A673 (cell line): ENCODE measurements around the gene TRIM15. TPM values are rescaled to one million over a fixed set of nuclear protein-coding genes. Genes with fewer than 3 reads are reported as not detected.

Source experiments
- BruUV-seq: library from RNA; stranded (reverse); fragments of 400-500 nt; replicated peaks from 2 replicates; lab custom pipeline; 2021; lab: Mats Ljungman, UMichigan
- CTCF ChIA-PET: fragments of 300-600 bp; sonication (Branson Sonifier 250); formaldehyde crosslinking; loops from one replicate; lab custom pipeline; 2022; ENCODE audit warnings: antibody characterized with exemption; lab: Charles Lee
- POLR2A ChIA-PET: fragments of 300-600 bp; sonication (Branson Sonifier 250); formaldehyde crosslinking; loops from one replicate; lab custom pipeline; 2022; ENCODE audit warnings: antibody characterized with exemption; ENCODE audit not compliant: low non-redundant PET; lab: Charles Lee
- DNase-seq: peaks from one replicate; pipeline ENCODE4 v3.0.0-alpha.2; 2015; ENCODE audit warnings: low spot score
- H3K27ac ChIP-seq: fragments of 200-600 bp; sonication (generic); 2 replicates; pipeline ENCODE4 v1.5.1; 2016; ENCODE audit warnings: mixed run types, low read depth, mild to moderate bottlenecking, mixed read lengths, antibody characterized with exemption, low read length; ENCODE audit not compliant: poor library complexity, severe bottlenecking
- H3K27me3 ChIP-seq: fragments of 200-600 bp; sonication (generic); replicated peaks from 2 replicates; pipeline ENCODE4 v1.6.1; 2017; ENCODE audit warnings: mixed run types, low read depth, mild to moderate bottlenecking, mixed read lengths, antibody characterized with exemption, low read length; ENCODE audit not compliant: insufficient read depth, poor library complexity
- H3K36me3 ChIP-seq: fragments of 200-600 bp; sonication (generic); 2 replicates; pipeline ENCODE4 v1.6.1; 2016; ENCODE audit warnings: mixed run types, mild to moderate bottlenecking, mixed read lengths, antibody characterized with exemption, low read length; ENCODE audit not compliant: insufficient read depth, poor library complexity, severe bottlenecking
- H3K4me1 ChIP-seq: fragments of 200-600 bp; sonication (generic); 2 replicates; pipeline ENCODE4 v1.6.1; 2017; ENCODE audit warnings: mixed run types, mild to moderate bottlenecking, mixed read lengths, antibody characterized with exemption, low read length; ENCODE audit not compliant: insufficient read depth, poor library complexity, severe bottlenecking
- H3K4me3 ChIP-seq: fragments of 200-600 bp; sonication (generic); 2 replicates; pipeline ENCODE4 v1.5.1; 2016; ENCODE audit warnings: low read depth, mixed run types, mild to moderate bottlenecking, mixed read lengths, low read length; ENCODE audit not compliant: poor library complexity, severe bottlenecking
- H3K9me3 ChIP-seq: fragments of 200-600 bp; sonication (generic); 2 replicates; pipeline ENCODE4 v1.6.1; 2016; ENCODE audit warnings: mixed run types, low read depth, mild to moderate bottlenecking, mixed read lengths, antibody characterized with exemption, low read length; ENCODE audit not compliant: poor library complexity, severe bottlenecking
- EZH2 ChIP-seq: fragments of 200-600 bp; sonication (generic); IDR thresholded peaks from 2 replicates; pipeline ENCODE4 v1.6.1; 2017; ENCODE audit warnings: borderline replicate concordance, low read depth, mild to moderate bottlenecking, mixed read lengths, antibody characterized with exemption, low read length; ENCODE audit not compliant: poor library complexity, severe bottlenecking
- intact Hi-C: fragments of 100-400 bp; cut with micrococcal nuclease; formaldehyde crosslinking; loops from one replicate; pipeline ENCODE4 v1.10.0; 2022; ENCODE audit not compliant: unreplicated experiment
- total RNA-seq: library from RNA; stranded (reverse); gene quantifications from 2 replicates; pipeline ENCODE4 v1.2.3, GENCODE V29; 2021
- TF ChIP-seq, protein P1 (sequence below): fragments of 300-800, 200-600 bp; sonication (generic); conservative IDR thresholded peaks from 2 replicates; pipeline ENCODE4 v1.5.1; 2017; ENCODE audit warnings: low read depth, mild to moderate bottlenecking, antibody characterized with exemption, low read length, moderate library complexity, mixed read lengths

TRIM15 gene
- total RNA-seq, 1 experiment from 2014 or later: not detected

DNA sequence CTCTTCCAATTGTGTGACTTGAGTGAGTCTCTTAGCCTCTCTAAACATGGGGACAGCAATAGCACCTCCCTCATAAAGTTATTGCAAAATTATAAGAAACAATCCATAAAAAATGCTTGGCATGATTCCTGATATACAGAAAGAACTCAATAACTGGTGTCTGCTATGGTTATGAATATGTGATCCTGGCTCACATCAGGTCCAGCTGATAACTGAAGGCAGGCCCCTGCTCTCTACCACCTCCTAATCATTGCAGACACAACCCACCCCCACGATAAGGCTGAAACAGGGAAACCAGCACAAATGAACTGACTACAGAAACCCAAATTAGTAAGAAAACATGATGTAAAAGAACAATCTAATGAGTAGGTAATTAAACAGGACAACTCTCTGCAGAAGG lies 5.4 kb downstream of the TRIM15 start:
- DNase-seq: no peak
- ChIA-PET CTCF (no interaction called here), POLR2A (no interaction called here)
- H3K9me3 ChIP-seq: no peaks in the 10 kb centered on the region
- H3K4me1 ChIP-seq: no peaks in the 10 kb centered on the region
- no peak for TF ChIP-seq EZH2
- TF ChIP-seq, protein P1, sequence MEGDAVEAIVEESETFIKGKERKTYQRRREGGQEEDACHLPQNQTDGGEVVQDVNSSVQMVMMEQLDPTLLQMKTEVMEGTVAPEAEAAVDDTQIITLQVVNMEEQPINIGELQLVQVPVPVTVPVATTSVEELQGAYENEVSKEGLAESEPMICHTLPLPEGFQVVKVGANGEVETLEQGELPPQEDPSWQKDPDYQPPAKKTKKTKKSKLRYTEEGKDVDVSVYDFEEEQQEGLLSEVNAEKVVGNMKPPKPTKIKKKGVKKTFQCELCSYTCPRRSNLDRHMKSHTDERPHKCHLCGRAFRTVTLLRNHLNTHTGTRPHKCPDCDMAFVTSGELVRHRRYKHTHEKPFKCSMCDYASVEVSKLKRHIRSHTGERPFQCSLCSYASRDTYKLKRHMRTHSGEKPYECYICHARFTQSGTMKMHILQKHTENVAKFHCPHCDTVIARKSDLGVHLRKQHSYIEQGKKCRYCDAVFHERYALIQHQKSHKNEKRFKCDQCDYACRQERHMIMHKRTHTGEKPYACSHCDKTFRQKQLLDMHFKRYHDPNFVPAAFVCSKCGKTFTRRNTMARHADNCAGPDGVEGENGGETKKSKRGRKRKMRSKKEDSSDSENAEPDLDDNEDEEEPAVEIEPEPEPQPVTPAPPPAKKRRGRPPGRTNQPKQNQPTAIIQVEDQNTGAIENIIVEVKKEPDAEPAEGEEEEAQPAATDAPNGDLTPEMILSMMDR: no peak
- no peaks in the 10 kb centered on the region for H3K36me3 ChIP-seq
- no peak overlapping the region for H3K4me3 ChIP-seq
- peaks cover 45% of the 10 kb centered on the region for H3K27me3 ChIP-seq
- H3K27ac ChIP-seq: no peak overlapping the region
- no TSS peak for BruUV-seq
- intact Hi-C loops: no loop called here

DNA sequence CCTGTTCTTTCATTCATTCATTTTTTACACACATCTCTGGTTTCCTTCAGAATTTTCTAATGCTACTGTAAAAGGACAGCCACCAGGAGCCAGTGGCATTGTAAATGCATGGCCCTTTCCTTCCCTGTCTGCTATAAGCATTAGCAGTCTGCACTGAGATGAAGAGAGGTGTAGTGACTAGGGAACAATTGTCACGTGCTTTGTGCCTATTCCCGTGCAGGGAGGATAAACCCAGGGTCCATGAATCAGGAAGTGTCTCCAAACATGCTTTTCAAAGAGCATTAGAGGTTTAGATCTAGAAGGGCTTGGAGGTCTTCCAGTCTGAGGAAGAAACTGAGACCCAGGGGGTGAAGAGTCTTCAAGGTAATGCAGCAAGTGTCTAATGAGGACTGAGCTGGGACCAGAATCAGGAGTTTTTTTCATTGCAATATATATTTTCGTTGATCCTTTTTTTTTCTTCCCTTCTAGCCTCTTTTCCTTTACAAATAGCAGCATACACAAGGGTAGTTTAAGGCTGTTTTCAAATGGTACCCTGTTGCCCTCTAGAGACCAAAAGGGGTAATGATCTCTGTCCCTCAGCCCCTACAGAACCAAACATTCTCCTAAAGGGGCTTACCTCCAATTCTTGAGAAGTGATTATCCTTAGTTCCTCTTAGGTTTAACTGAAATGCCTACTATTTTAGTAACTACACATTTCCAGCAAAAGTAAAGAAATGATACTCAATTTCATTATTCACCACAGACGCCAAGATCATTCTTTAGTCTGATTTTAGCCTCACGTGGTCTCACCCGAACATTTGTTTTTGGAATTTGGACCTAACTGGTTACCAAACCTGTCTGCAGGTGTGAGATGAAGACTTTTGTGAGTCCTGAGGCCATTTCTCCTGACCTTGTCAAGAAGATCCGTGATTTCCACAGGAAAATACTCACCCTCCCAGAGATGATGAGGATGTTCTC lies 6.6 kb downstream of the TRIM15 start:
- H3K4me1 ChIP-seq: no peaks in the 10 kb centered on the region
- H3K27me3 ChIP-seq: peaks cover 56% of the 10 kb centered on the region
- POLR2A ChIA-PET: no interaction called here
- H3K27ac ChIP-seq: no peak overlapping the region
- BruUV-seq: no TSS peak
- DNase-seq: peak; percentile 73
- TF ChIP-seq, protein P1: peak; percentile 79
- TF ChIP-seq EZH2: no peak
- no peaks in the 10 kb centered on the region for H3K36me3 ChIP-seq
- no peaks in the 10 kb centered on the region for H3K9me3 ChIP-seq
- intact Hi-C loops: loop anchor here (1.0 to 2.0 kb wide), 2 partner anchors 67 to 321 kb away; no protein-coding TSS in a partner anchor
- H3K4me3 ChIP-seq: no peak overlapping the region
- CTCF ChIA-PET: no interaction called here

DNA sequence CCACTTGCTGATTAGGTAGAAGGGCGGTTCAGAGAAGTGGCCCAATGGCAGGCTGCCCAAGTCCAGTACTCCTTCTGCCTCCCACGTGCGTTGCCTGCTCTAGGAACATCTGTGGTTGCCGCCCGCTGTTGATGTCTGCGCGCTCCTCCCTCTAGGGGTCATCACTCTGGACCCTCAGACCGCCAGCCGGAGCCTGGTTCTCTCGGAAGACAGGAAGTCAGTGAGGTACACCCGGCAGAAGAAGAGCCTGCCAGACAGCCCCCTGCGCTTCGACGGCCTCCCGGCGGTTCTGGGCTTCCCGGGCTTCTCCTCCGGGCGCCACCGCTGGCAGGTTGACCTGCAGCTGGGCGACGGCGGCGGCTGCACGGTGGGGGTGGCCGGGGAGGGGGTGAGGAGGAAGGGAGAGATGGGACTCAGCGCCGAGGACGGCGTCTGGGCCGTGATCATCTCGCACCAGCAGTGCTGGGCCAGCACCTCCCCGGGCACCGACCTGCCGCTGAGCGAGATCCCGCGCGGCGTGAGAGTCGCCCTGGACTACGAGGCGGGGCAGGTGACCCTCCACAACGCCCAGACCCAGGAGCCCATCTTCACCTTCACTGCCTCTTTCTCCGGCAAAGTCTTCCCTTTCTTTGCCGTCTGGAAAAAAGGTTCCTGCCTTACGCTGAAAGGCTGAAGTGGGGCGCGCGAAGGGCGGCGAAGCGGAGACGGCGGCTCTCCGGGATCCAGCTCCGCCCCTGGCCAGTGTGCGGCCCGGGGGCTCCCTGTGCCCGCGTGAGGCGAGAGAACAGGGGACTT lies 8.5 kb downstream of the TRIM15 start:
- Histone ChIP-seq H3K36me3 (no peaks in the 10 kb centered on the region), H3K4me1 (no peaks in the 10 kb centered on the region), H3K9me3 (no peaks in the 10 kb centered on the region), H3K4me3 (no peak overlapping the region), H3K27ac (no peak overlapping the region), H3K27me3 (peaks cover 75% of the 10 kb centered on the region)
- ChIA-PET POLR2A (no interaction called here), CTCF (no interaction called here)
- TF ChIP-seq, protein P1: no peak
- peak; percentile 65 for TF ChIP-seq EZH2
- intact Hi-C loops: loop anchor here (2.0 kb wide), 1 partner anchor 323 kb away; no protein-coding TSS in a partner anchor
- no peak for DNase-seq
- no TSS peak for BruUV-seq
